Coronary artery (tissue), 2 donors: Measurements from ENCODE around the gene HLA-B.

ENCODE experiments used
- DNase-seq: peaks from one replicate; pipeline ENCODE4 v3.0.0-alpha.2; 2017; ENCODE audit warnings: low spot score
- H3K27ac ChIP-seq, 2 donors: fragments of 200-600 bp; sonication (generic); one replicate each; pipeline ENCODE4 v1.5.1; 2016 to 2019
- H3K4me3 ChIP-seq: fragments of 200-600 bp; sonication (generic); 2 replicates; pipeline ENCODE4 v1.5.1; 2016; ENCODE audit warnings: mild to moderate bottlenecking, moderate library complexity
- CTCF ChIP-seq: fragments of 200-600 bp; sonication (generic); IDR thresholded peaks from one replicate; pipeline ENCODE4 v1.5.1; 2019; ENCODE audit warnings: antibody characterized with exemption

The HLA-B gene

GRCh38 chr6:31340228-31340627, 16.8 kb downstream of the HLA-B start:
- no peak for DNase-seq
- no peak overlapping the region for H3K4me3 ChIP-seq
- no peak overlapping the region for H3K27ac ChIP-seq
- no peak for TF ChIP-seq CTCF

- H3K4me3 ChIP-seq: no peak overlapping the region
- TF ChIP-seq CTCF: no peak
- DNase-seq: no peak
- H3K27ac ChIP-seq: no peak overlapping the region
Measured at GRCh38 chr6:31339210-31339609, 17.8 kb downstream of the HLA-B start.

GRCh38 chr6:31336896-31337496, 20.0 kb downstream of the HLA-B start:
- DNase-seq: no peak
- no peak overlapping the region for H3K27ac ChIP-seq
- no peak for TF ChIP-seq CTCF
- H3K4me3 ChIP-seq: no peak overlapping the region

DNA sequence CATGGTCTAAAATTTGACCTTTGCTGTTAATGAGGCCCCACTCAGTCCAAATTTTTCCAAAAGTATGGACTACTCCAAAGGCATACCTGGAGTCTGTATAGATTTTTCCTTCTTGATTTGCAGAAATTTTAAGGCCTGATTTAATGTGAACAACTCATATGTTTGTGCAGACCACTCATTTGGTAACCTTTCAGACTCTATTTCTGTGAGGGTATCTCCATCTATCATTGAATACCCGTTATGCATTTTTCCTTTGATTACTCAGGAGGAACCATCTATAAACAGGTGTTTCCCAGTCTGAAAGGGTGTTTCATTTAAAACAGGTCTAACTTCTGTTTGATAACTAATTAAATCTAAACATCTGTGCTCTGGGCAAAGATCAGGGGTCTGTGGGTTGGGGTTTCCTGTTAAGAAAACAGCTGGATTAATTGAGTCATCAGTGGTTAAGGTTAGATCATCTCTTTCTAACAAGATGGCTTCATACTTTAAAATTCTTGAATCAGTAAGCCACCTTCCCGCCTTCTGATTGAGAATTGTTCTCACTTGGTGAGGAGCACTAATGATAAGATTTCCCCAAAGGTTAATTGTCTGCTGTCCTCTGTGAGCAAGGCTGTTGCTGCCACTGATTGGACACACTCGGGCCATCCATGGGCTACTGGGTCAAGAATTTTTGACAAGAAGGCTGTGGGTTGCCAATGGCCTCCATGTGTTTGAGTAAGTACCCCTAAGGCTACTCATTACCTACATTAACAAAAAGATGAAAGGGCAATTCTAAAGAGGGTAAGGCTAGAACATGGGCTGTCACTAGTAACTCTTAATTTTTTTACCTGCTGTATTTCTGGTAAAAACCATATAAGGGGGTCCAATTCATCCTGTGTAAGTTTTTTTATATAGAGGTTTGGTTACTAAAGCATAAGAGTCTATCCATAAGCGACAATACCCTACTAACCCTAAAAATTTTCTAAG, 24.1 kb downstream of the HLA-B start:
- TF ChIP-seq CTCF: no peak

DNA sequence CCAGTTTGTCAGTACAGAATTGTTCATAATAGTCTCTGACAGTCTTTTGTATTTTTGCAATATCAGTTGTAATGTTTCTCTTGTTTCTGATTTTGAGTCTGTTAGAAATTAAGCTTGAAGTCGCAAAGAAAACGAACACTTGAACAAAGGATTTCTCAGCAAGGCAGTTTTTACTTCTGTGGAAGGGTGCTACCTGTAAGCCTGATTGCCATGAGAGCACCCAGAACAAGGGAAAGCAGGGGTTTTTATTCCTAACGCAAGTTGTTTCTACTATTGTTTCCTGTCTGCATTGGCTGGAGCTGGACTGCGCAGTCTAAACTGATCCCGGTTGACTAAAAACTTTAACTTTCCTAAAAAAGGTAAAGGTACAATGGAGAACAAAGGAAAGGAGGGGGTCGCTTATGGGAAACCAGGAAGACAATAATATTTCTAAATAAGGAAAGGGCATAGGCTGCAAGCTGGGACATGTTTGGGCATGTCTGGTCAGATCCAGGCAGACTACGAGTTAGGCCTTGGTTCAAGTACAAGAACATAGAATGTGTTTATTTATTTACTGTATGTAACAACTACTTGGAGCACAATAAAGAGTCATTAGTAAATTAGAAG, 28.5 kb downstream of the HLA-B start:
- Histone ChIP-seq H3K27ac (no peak overlapping the region), H3K4me3 (no peak overlapping the region)
- no peak for TF ChIP-seq CTCF
- no peak for DNase-seq

More for the DNA sequence above, 24.1 kb downstream of the HLA-B start:
- Histone ChIP-seq H3K27ac (no peak overlapping the region), H3K4me3 (no peak overlapping the region)
- DNase-seq: no peak

- no peak for DNase-seq
- TF ChIP-seq CTCF: no peak
- H3K27ac ChIP-seq: no peak overlapping the region
- H3K4me3 ChIP-seq: no peak overlapping the region
Measured at GRCh38 chr6:31321820-31322219, 35.2 kb downstream of the HLA-B start.
